GM12891 (cell line): ENCODE results near the gene NAA50.

Experiments used
- POLR2A ChIP-seq: IDR thresholded peaks from 2 replicates; pipeline ENCODE4 v1.6.1; 2011; ENCODE audit warnings: low read depth, low read length, control low read depth
- POLR2AphosphoS5 ChIP-seq: IDR thresholded peaks from 2 replicates; pipeline ENCODE4 v1.6.1; 2011; ENCODE audit warnings: low read depth, low read length, control low read depth
- SPI1 ChIP-seq: IDR thresholded peaks from 2 replicates; pipeline ENCODE4 v1.6.1; 2011; ENCODE audit warnings: low read depth, low read length, control low read depth
- TAF1 ChIP-seq: IDR thresholded peaks from 2 replicates; pipeline ENCODE4 v1.6.1; 2011; ENCODE audit warnings: low read depth, low read length, control low read depth

GRCh38 chr3:113695786-113696645, 50.0 kb downstream of the NAA50 start, which contains the start of gene USF3:
- TF ChIP-seq POLR2AphosphoS5 = peak; percentile 50; the same call in 1 of the 2 replicates
- TF ChIP-seq POLR2A = 0 out of 2 replicates have a peak, but pooled peaks have one; percentile 45
- no peak for TF ChIP-seq TAF1
- no peak for TF ChIP-seq SPI1
